Gastrocnemius medialis (tissue), 4 donors: Measurements from ENCODE around the gene MCCD1.
"Not testable (repeated sequence)": the region's sequence is repeated elsewhere in the genome, so short reads cannot be mapped to it uniquely, and the experiment has no call there.

Source experiments
- CTCF ChIP-seq, 5 experiments: fragments of 450-650 bp in 3 of 5; fragments of 200-600 bp in 2 of 5; sonication (generic) in 2 of 5; IDR thresholded peaks in 4 of 5; conservative IDR thresholded peaks in 1 of 5; 1 replicate in 4 of 5; 2 replicates in 1 of 5; pipeline ENCODE4 v1.5.1; 2016 to 2019; ENCODE audit warnings: antibody characterized with exemption in 5 of 5, mild to moderate bottlenecking in 3 of 5, moderate library complexity in 3 of 5
- POLR2A ChIP-seq, 2 donors: fragments of 450-650 bp; IDR thresholded peaks; one replicate each; pipeline ENCODE4 v1.6.1; 2017; ENCODE audit warnings: antibody characterized with exemption in 2 of 2, mild to moderate bottlenecking in 2 of 2, moderate library complexity in 2 of 2

GRCh38 chr6:31551371-31551770, 22.6 kb downstream of the MCCD1 start:
- TF ChIP-seq POLR2A (IDR thresholded peaks at IDR 0.05) = not testable (repeated sequence)
- peak in 1 of 5 experiments; percentile 32 for TF ChIP-seq CTCF (IDR thresholded peaks at IDR 0.05 in 4 of 5, conservative IDR thresholded peaks at IDR 0.05 in 1 of 5)
